ENCODE data around the gene LGALS3BP. TPM values are rescaled to one million over a fixed set of nuclear protein-coding genes. Genes with fewer than 3 reads are reported as not detected.

LGALS3BP gene
- total RNA-seq, 1 experiment from 2014 or later, result 361 TPM

DNA sequence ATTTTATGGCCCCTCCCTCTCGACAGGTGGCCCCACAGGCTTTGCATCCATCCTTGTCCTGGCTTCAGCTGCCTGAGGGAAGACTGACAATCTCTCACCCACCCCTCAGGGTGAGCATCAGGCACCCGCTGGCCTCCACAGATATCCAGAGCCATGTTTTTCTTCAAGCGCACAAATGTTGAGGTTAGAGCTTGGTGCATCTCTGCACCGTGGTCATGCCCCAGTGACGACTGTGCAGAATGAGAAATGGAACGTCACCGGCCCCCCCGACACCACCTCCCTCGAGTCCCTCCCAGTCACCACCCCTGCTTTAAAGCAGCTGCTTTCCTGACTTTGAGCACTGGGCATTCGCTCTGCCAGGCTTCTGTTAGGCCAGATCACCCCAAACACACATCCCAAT is 34.8 kb downstream of the LGALS3BP start:
- intact Hi-C loops (cut with micrococcal nuclease; ENCODE audit: unreplicated experiment) (no loop called here), in situ Hi-C loops (cut with HindIII; ENCODE audit: low pct_unique_long_range_greater_than_20kb, low sequenced_read_pairs) (no loop called here)
- DNase-seq (ENCODE audit: low read depth, low spot score) (no peak), ATAC-seq (no peak)
- ChIA-PET CTCF (no interaction called here), POLR2A (no interaction called here)
- Histone ChIP-seq H3K27ac (ENCODE audit: low read length) (no peak overlapping the region), H3K36me3 (ENCODE audit: control insufficient read depth, insufficient read depth, low read length) (no peaks in the 10 kb centered on the region), H3K9me3 (ENCODE audit: control insufficient read depth, insufficient read depth, low read depth, low read length) (peaks cover 2% of the 10 kb centered on the region; the same call in 1 of the 2 replicates), H3K27me3 (ENCODE audit: control insufficient read depth, insufficient read depth, low read length) (no peaks in the 10 kb centered on the region), H3K4me1 (ENCODE audit: control insufficient read depth, insufficient read depth, low read length) (no peaks in the 10 kb centered on the region), H3K4me3 (ENCODE audit: low read depth in 2 of 2, low read length in 2 of 2) (no peak overlapping the region)
- no TSS peak for BruUV-seq (replicated peaks)
- TF ChIP-seq POLR2AphosphoS5 (IDR thresholded peaks at IDR 0.05; ENCODE audit: low read depth, low read length), result no peak
- TF ChIP-seq, protein P1, sequence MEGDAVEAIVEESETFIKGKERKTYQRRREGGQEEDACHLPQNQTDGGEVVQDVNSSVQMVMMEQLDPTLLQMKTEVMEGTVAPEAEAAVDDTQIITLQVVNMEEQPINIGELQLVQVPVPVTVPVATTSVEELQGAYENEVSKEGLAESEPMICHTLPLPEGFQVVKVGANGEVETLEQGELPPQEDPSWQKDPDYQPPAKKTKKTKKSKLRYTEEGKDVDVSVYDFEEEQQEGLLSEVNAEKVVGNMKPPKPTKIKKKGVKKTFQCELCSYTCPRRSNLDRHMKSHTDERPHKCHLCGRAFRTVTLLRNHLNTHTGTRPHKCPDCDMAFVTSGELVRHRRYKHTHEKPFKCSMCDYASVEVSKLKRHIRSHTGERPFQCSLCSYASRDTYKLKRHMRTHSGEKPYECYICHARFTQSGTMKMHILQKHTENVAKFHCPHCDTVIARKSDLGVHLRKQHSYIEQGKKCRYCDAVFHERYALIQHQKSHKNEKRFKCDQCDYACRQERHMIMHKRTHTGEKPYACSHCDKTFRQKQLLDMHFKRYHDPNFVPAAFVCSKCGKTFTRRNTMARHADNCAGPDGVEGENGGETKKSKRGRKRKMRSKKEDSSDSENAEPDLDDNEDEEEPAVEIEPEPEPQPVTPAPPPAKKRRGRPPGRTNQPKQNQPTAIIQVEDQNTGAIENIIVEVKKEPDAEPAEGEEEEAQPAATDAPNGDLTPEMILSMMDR (IDR thresholded peaks at IDR 0.05), result no peak

DNA sequence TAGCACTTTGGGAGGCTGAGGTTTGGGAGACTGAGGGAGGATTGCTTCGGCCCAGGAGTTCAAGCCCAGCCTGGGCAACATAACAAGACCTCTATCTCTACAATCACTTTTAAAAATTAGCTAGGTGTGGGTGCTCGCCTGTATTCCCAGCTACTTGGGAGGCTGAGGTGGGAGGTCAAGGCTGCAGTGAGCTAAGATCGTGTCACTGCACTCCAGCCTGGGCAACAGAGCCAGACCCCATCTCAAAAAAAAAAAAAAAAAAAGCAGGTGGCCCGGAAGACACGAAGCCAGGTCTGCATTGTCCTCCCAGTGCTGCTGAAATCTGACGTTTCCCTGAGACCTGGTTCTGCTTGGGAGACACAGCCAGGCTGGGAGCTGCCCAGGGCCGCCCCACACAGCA is 35.7 kb downstream of the LGALS3BP start:
- no peaks in the 10 kb centered on the region for H3K9me3 ChIP-seq (ENCODE audit: control insufficient read depth, insufficient read depth, low read depth, low read length)
- ChIA-PET CTCF (no interaction called here), POLR2A (interaction anchor here (0.6 kb wide), 1 partner anchor 10 kb away, joined by 3 read pairs; no protein-coding TSS in a partner anchor)
- ATAC-seq, result no peak
- no peak for DNase-seq (ENCODE audit: low read depth, low spot score)
- TF ChIP-seq, protein P1 (IDR thresholded peaks at IDR 0.05), result no peak
- TF ChIP-seq TCF7L2 (IDR thresholded peaks at IDR 0.05; ENCODE audit: low read depth, low read length), result no peak
- TF ChIP-seq, protein P2, sequence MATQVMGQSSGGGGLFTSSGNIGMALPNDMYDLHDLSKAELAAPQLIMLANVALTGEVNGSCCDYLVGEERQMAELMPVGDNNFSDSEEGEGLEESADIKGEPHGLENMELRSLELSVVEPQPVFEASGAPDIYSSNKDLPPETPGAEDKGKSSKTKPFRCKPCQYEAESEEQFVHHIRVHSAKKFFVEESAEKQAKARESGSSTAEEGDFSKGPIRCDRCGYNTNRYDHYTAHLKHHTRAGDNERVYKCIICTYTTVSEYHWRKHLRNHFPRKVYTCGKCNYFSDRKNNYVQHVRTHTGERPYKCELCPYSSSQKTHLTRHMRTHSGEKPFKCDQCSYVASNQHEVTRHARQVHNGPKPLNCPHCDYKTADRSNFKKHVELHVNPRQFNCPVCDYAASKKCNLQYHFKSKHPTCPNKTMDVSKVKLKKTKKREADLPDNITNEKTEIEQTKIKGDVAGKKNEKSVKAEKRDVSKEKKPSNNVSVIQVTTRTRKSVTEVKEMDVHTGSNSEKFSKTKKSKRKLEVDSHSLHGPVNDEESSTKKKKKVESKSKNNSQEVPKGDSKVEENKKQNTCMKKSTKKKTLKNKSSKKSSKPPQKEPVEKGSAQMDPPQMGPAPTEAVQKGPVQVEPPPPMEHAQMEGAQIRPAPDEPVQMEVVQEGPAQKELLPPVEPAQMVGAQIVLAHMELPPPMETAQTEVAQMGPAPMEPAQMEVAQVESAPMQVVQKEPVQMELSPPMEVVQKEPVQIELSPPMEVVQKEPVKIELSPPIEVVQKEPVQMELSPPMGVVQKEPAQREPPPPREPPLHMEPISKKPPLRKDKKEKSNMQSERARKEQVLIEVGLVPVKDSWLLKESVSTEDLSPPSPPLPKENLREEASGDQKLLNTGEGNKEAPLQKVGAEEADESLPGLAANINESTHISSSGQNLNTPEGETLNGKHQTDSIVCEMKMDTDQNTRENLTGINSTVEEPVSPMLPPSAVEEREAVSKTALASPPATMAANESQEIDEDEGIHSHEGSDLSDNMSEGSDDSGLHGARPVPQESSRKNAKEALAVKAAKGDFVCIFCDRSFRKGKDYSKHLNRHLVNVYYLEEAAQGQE (IDR thresholded peaks at IDR 0.05; ENCODE audit: insufficient read depth in 1 of 2, low read depth in 2 of 2, low read length in 1 of 2), result no peak
- TF ChIP-seq POLR2AphosphoS5 (IDR thresholded peaks at IDR 0.05; ENCODE audit: low read depth, low read length), result no peak
- no peak for TF ChIP-seq SIN3A (IDR thresholded peaks at IDR 0.05; ENCODE audit: borderline replicate concordance, insufficient read depth, low read depth, low read length)
- no peak overlapping the region for H3K27ac ChIP-seq (ENCODE audit: low read length)
- H3K4me1 ChIP-seq (ENCODE audit: control insufficient read depth, insufficient read depth, low read length), result no peaks in the 10 kb centered on the region
- H3K27me3 ChIP-seq (ENCODE audit: control insufficient read depth, insufficient read depth, low read length), result no peaks in the 10 kb centered on the region
- intact Hi-C loops (cut with micrococcal nuclease; ENCODE audit: unreplicated experiment), result no loop called here
- in situ Hi-C loops (cut with HindIII; ENCODE audit: low pct_unique_long_range_greater_than_20kb, low sequenced_read_pairs), result no loop called here
- no TSS peak for BruUV-seq (replicated peaks)
- no peaks in the 10 kb centered on the region for H3K36me3 ChIP-seq (ENCODE audit: control insufficient read depth, insufficient read depth, low read length)
- no peak overlapping the region for H3K4me3 ChIP-seq (ENCODE audit: low read depth in 2 of 2, low read length in 2 of 2)

Measured in Panc1 (cell line).